H1 (cell line): ENCODE measurements around the gene CEP70. TPM values are rescaled to one million over a fixed set of nuclear protein-coding genes. Genes with fewer than 3 reads are reported as not detected.
"Not testable (repeated sequence)": the region's sequence is repeated elsewhere in the genome, so short reads cannot be mapped to it uniquely, and the experiment has no call there.

Experiments used
- CTCF ChIA-PET: fragments of 300-600 bp; sonication (Branson Sonifier 250); formaldehyde crosslinking; loops from one replicate; lab custom pipeline; 2021; ENCODE audit not compliant: partially characterized antibody; lab: Charles Lee
- POLR2A ChIA-PET: fragments of 300-600 bp; sonication (Branson Sonifier 250); formaldehyde crosslinking; loops from one replicate; lab custom pipeline; 2021; ENCODE audit warnings: inconsistent platforms; ENCODE audit not compliant: partially characterized antibody; lab: Charles Lee
- DNase-seq, 2 experiments: peaks; one replicate each; pipeline versions ENCODE4 v3.0.0 to v3.0.0-alpha.2; 2010 to 2022; ENCODE audit warnings: low spot score in 2 of 2, low read depth in 1 of 2, mixed read lengths in 1 of 2
- FAIRE-seq: peaks from 2 replicates; lab custom pipeline; 2011; peaks lifted over from hg19 to GRCh38; lab: Jason Lieb, UNC
- H2AFZ ChIP-seq: 2 replicates; pipeline ENCODE4 v1.8.1; 2012; ENCODE audit warnings: low read length, inconsistent platforms
- H2AK5ac ChIP-seq: 2 replicates; pipeline ENCODE4 v1.6.1; 2013; ENCODE audit warnings: low read depth, low read length
- H2BK120ac ChIP-seq: replicated peaks from 2 replicates; pipeline ENCODE3; 2013; ENCODE audit warnings: low read depth, low read length, inconsistent platforms
- H2BK12ac ChIP-seq: 2 replicates; pipeline ENCODE4 v1.6.1; 2013; ENCODE audit warnings: low read depth, low read length
- H2BK15ac ChIP-seq: 2 replicates; pipeline ENCODE4 v1.6.1; 2013; ENCODE audit warnings: low read length
- H2BK20ac ChIP-seq: 2 replicates; pipeline ENCODE4 v1.6.1; 2013; ENCODE audit warnings: low read length
- H2BK5ac ChIP-seq: 2 replicates; pipeline ENCODE4 v1.6.1; 2013; ENCODE audit warnings: low read depth, low read length
- H3K14ac ChIP-seq: 2 replicates; pipeline ENCODE4 v1.6.1; 2013; ENCODE audit warnings: inconsistent platforms; ENCODE audit not compliant: insufficient read length
- H3K18ac ChIP-seq: 2 replicates; pipeline ENCODE4 v1.6.1; 2013; ENCODE audit warnings: low read length; ENCODE audit errors: extremely low read depth
- H3K23ac ChIP-seq: 2 replicates; pipeline ENCODE4 v1.6.1; 2013; ENCODE audit warnings: inconsistent platforms; ENCODE audit not compliant: insufficient read length
- H3K23me2 ChIP-seq: 2 replicates; pipeline ENCODE4 v1.6.1; 2013; ENCODE audit warnings: low read depth, low read length
- H3K27ac ChIP-seq: 2 replicates; pipeline ENCODE4 v1.6.1; 2011; ENCODE audit warnings: low read depth, low read length, inconsistent platforms
- H3K27me3 ChIP-seq, 4 experiments: replicated peaks in 1 of 4; 1 replicate in 1 of 4; 2 replicates in 3 of 4; pipeline versions ENCODE4 v1.6.1 to v1.8.1; 2011 to 2013; ENCODE audit warnings: low read length in 3 of 4, mild to moderate bottlenecking in 3 of 4, inconsistent platforms in 2 of 4, mixed read lengths in 2 of 4, moderate library complexity in 1 of 4; ENCODE audit not compliant: control insufficient read depth in 3 of 4, insufficient read depth in 3 of 4; ENCODE audit errors: extremely low read depth in 1 of 4
- H3K36me3 ChIP-seq, 4 experiments: 2 replicates each; pipeline versions ENCODE4 v1.6.1 to v1.8.1; 2011 to 2013; ENCODE audit warnings: mild to moderate bottlenecking in 4 of 4, low read length in 3 of 4, moderate library complexity in 2 of 4, control low read depth in 1 of 4, inconsistent platforms in 1 of 4; ENCODE audit not compliant: insufficient read depth in 4 of 4, control insufficient read depth in 2 of 4
- H3K4ac ChIP-seq: replicated peaks from 2 replicates; pipeline ENCODE3; 2013; ENCODE audit warnings: low read length, low read depth, mixed read lengths, inconsistent platforms; ENCODE audit not compliant: insufficient read length
- H3K4me1 ChIP-seq, 4 experiments: replicated peaks in 1 of 4; 1 replicate in 1 of 4; 2 replicates in 3 of 4; pipeline versions ENCODE4 v1.6.1 to v1.8.1; 2011 to 2013; ENCODE audit warnings: low read length in 3 of 4, inconsistent platforms in 2 of 4, mixed read lengths in 1 of 4; ENCODE audit not compliant: insufficient read depth in 4 of 4, control insufficient read depth in 3 of 4
- H3K4me2 ChIP-seq, 2 experiments: 2 replicates each; pipeline versions ENCODE4 v1.6.1 to v1.8.1; 2011 to 2013; ENCODE audit warnings: low read depth in 2 of 2, low read length in 2 of 2, control low read depth in 1 of 2, inconsistent platforms in 1 of 2, mild to moderate bottlenecking in 1 of 2; ENCODE audit not compliant: insufficient read depth in 1 of 2
- H3K4me3 ChIP-seq, 4 experiments: fragments of 200-600, 300-600 bp in 1 of 4; sonication (generic), shearing (Covaris generic), sonication (Bioruptor Twin) in 1 of 4; 2 replicates each; pipeline versions ENCODE4 v1.5.1 to v1.8.1; 2011 to 2016; ENCODE audit warnings: low read length in 4 of 4, low read depth in 3 of 4, control low read depth in 2 of 4, inconsistent platforms in 2 of 4, mild to moderate bottlenecking in 2 of 4, mixed read lengths in 1 of 4, moderate library complexity in 1 of 4; ENCODE audit not compliant: insufficient read depth in 2 of 4; ENCODE audit errors: extremely low read depth in 1 of 4
- H3K56ac ChIP-seq: replicated peaks from 2 replicates; pipeline ENCODE3; 2013; ENCODE audit warnings: low read depth, mild to moderate bottlenecking, mixed read lengths, low read length, inconsistent platforms; ENCODE audit not compliant: insufficient read length
- H3K79me1 ChIP-seq: 2 replicates; pipeline ENCODE4 v1.6.1; 2013; ENCODE audit warnings: low read depth, low read length, control low read depth
- H3K79me2 ChIP-seq, 2 experiments: 2 replicates each; pipeline versions ENCODE4 v1.6.1 to v1.8.1; 2012 to 2013; ENCODE audit warnings: low read length in 2 of 2, mild to moderate bottlenecking in 2 of 2, inconsistent platforms in 1 of 2; ENCODE audit not compliant: insufficient read depth in 2 of 2, control insufficient read depth in 1 of 2
- H3K9ac ChIP-seq, 4 experiments: replicated peaks in 1 of 4; 1 replicate in 1 of 4; 2 replicates in 3 of 4; pipeline versions ENCODE4 v1.6.1 to v1.8.1; 2011 to 2013; ENCODE audit warnings: low read depth in 3 of 4, low read length in 3 of 4, control low read depth in 2 of 4, mild to moderate bottlenecking in 2 of 4, moderate library complexity in 2 of 4, inconsistent platforms in 1 of 4; ENCODE audit errors: extremely low read depth in 1 of 4
- H3K9me3 ChIP-seq, 2 experiments: 2 replicates each; pipeline versions ENCODE4 v1.6.1 to v1.8.1; 2012 to 2013; ENCODE audit warnings: mild to moderate bottlenecking in 2 of 2, moderate library complexity in 2 of 2, control low read depth in 1 of 2, inconsistent platforms in 1 of 2, low read depth in 1 of 2, low read length in 1 of 2, mixed read lengths in 1 of 2; ENCODE audit not compliant: insufficient read depth in 2 of 2
- H4K20me1 ChIP-seq, 2 experiments: replicated peaks in 1 of 2; 2 replicates each; pipeline versions ENCODE3 to v1.8.1; 2011 to 2013; ENCODE audit warnings: inconsistent platforms in 2 of 2, low read length in 2 of 2, mild to moderate bottlenecking in 1 of 2; ENCODE audit not compliant: insufficient read depth in 2 of 2, control insufficient read depth in 1 of 2
- H4K5ac ChIP-seq: 2 replicates; pipeline ENCODE4 v1.6.1; 2013; ENCODE audit warnings: low read length, low read depth, mixed read lengths, inconsistent platforms; ENCODE audit not compliant: insufficient read length
- H4K8ac ChIP-seq: 2 replicates; pipeline ENCODE4 v1.8.0; 2013; ENCODE audit warnings: mild to moderate bottlenecking, moderate library complexity, low read length, inconsistent platforms; ENCODE audit not compliant: insufficient read depth; ENCODE audit errors: extremely low read depth
- H4K91ac ChIP-seq: replicated peaks from 2 replicates; pipeline ENCODE3; 2013; ENCODE audit warnings: low read length, mixed read lengths, inconsistent platforms; ENCODE audit not compliant: insufficient read length
- KDM4A ChIP-seq: IDR thresholded peaks from one replicate; pipeline ENCODE4 v1.7.1; 2012; ENCODE audit warnings: low read depth, mild to moderate bottlenecking, moderate library complexity, low read length, inconsistent platforms; ENCODE audit not compliant: severe bottlenecking
- TBP ChIP-seq: IDR thresholded peaks from 2 replicates; pipeline ENCODE4 v1.6.1; 2011; ENCODE audit warnings: low read depth, low read length, improper control_type of control experiment
- whole genome bisulfite sequencing, 2 experiments: shearing (Covaris generic) in 1 of 2; methylation state at CpG; one replicate each; pipeline versions ENCODE4 v1.1.6 to v1.1.7; 2013 to 2015; ENCODE audit warnings: low lambda C conversion rate in 2 of 2, mixed read lengths in 2 of 2, inconsistent platforms in 1 of 2, low coverage in 1 of 2, missing lambda C conversion rate in 1 of 2; ENCODE audit not compliant: insufficient replicate concordance in 2 of 2, insufficient coverage in 1 of 2, insufficient read length in 1 of 2; ENCODE audit errors: extremely low coverage in 1 of 2, missing lambda C conversion rate in 1 of 2; 5-methylcytosine and 5-hydroxymethylcytosine counted together
- polyA plus RNA-seq, 7 experiments: library from polyadenylated mRNA; depleted of rRNA in 3 of 7; stranded (reverse) in 5 of 7; unstranded in 2 of 7; fragments of >200 nt in 5 of 7; fragments of 200-250 nt in 2 of 7; gene quantifications; 1 replicate in 5 of 7; 2 replicates in 1 of 7; 4 replicates in 1 of 7; pipeline versions ENCODE4 v1.2.1 to v1.2.3, GENCODE V29; 2011 to 2013; ENCODE audit warnings: missing spikeins in 2 of 7, mixed read lengths in 2 of 7
- total RNA-seq: library from RNA; stranded (reverse); fragmentation: NEBNext Ultra II Directional; extraction: Animal tissue kit (Norgen Biotek cat#: 25700); gene quantifications from 2 replicates; pipeline ENCODE4 v1.2.1, GENCODE V29; 2021

Gene CEP70
- total and polyA plus RNA-seq, 2 of the 8 experiments (the other 6 are each of a cell fraction or from before 2014, with no cell fraction given): 3.9 to 26.2 TPM

DNA sequence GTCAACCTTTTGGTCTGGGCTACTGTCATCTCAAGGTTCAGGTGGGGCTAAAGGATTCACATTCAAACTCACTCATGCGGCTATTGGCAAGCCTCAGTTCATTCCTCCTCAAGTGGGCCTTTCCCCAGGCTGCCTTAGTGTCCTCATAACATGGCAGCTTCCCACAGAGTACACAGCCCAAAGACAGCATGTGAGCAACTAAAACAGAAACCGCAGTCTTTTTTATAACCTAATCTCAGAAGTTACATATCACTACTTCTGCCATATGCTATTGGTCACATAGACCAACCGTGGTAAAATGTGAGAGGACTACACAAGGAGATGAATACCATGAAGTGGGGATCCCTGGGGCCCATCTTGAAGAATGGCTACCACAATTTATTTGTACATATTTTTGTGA, 4.5 kb upstream of the CEP70 start (continued):
- TF ChIP-seq KDM4A (no peak), TBP (no peak)

GRCh38 chr3:138597186-138597976, 3.3 kb upstream of the CEP70 start:
- H2BK120ac ChIP-seq, H4K8ac ChIP-seq, H4K20me1 ChIP-seq, H3K4ac ChIP-seq, FAIRE-seq, DNase-seq, H3K9me3 ChIP-seq, H3K4me2 ChIP-seq, H3K4me1 ChIP-seq, H3K27me3 ChIP-seq, H3K23me2 ChIP-seq, H2BK12ac ChIP-seq, H3K4me3 ChIP-seq, H3K9ac ChIP-seq, H3K23ac ChIP-seq, H2BK20ac ChIP-seq, H3K14ac ChIP-seq, H2BK5ac ChIP-seq, H3K36me3 ChIP-seq, H3K27ac ChIP-seq, H2AK5ac ChIP-seq, H3K18ac ChIP-seq, H3K79me1 ChIP-seq, H2AFZ ChIP-seq, H4K91ac ChIP-seq, H4K5ac ChIP-seq, H3K79me2 ChIP-seq, H2BK15ac ChIP-seq, H3K56ac ChIP-seq: not testable (repeated sequence)
- 86% methylated on average over 6 of the region's 6 CpGs; no CpG with 5 or more reads in 1 of the 2 experiments for WGBS, 2 experiments
- POLR2A ChIA-PET: interaction anchor here (0.6 to 1.4 kb wide), 2 partner anchors 12 to 248 kb away, joined by 3 read pairs; no protein-coding TSS in a partner anchor
- CTCF ChIA-PET: interaction anchor here (0.6 to 1.4 kb wide), 2 partner anchors 61 to 326 kb away, joined by 3 to 5 read pairs; no protein-coding TSS in a partner anchor
